IMR-90 (cell line): ENCODE measurements around the gene CHP2. TPM values are rescaled to one million over a fixed set of nuclear protein-coding genes. Genes with fewer than 3 reads are reported as not detected.

Source experiments
- ATAC-seq: fragments of 200-7000 bp; cut with Tn5 transposase; 2 replicates; pipeline ENCODE4 v1.9.1; 2020; ENCODE audit warnings: low read depth, mild to moderate bottlenecking, moderate library complexity
- BruUV-seq: library from RNA; stranded (reverse); fragments of 400-500 nt; replicated peaks from 2 replicates; lab custom pipeline; 2021; lab: Mats Ljungman, UMichigan
- CTCF ChIA-PET: fragments of 300-600 bp; formaldehyde crosslinking; extraction: SDS; loops from one replicate; lab custom pipeline; 2021; ENCODE audit warnings: antibody characterized with exemption; lab: Yijun Ruan, JAX
- POLR2A ChIA-PET: fragments of 300-600 bp; sonication (Branson Sonifier 250); formaldehyde crosslinking; loops from one replicate; lab custom pipeline; 2022; ENCODE audit warnings: antibody characterized with exemption; ENCODE audit not compliant: unreplicated experiment; lab: Charles Lee
- DNase-seq: peaks from one replicate; pipeline ENCODE4 v3.0.0; 2013
- H2AFZ ChIP-seq: replicated peaks from 2 replicates; pipeline ENCODE3; 2013; ENCODE audit warnings: low read length, mild to moderate bottlenecking; ENCODE audit not compliant: poor library complexity
- H2AK5ac ChIP-seq: 2 replicates; pipeline ENCODE4 v1.6.1; 2013; ENCODE audit warnings: low read depth, low read length, inconsistent platforms
- H2AK9ac ChIP-seq: replicated peaks from 2 replicates; pipeline ENCODE3; 2013; ENCODE audit warnings: mild to moderate bottlenecking, low read depth, low read length, moderate library complexity; ENCODE audit not compliant: poor library complexity
- H2BK120ac ChIP-seq: 2 replicates; pipeline ENCODE4 v1.6.1; 2013; ENCODE audit warnings: low read depth, low read length, inconsistent platforms
- H2BK15ac ChIP-seq: 3 replicates; pipeline ENCODE4 v1.6.1; 2013; ENCODE audit warnings: low read depth, low read length, inconsistent platforms
- H2BK20ac ChIP-seq: 2 replicates; pipeline ENCODE4 v1.6.1; 2013; ENCODE audit warnings: low read depth, mild to moderate bottlenecking, inconsistent platforms, low read length, moderate library complexity
- H2BK5ac ChIP-seq: 2 replicates; pipeline ENCODE4 v1.6.1; 2013; ENCODE audit warnings: mild to moderate bottlenecking, low read depth, low read length, inconsistent platforms; ENCODE audit not compliant: poor library complexity, severe bottlenecking
- H3K14ac ChIP-seq: replicated peaks from 2 replicates; pipeline ENCODE4 v1.6.1; 2013; ENCODE audit warnings: low read depth, low read length, inconsistent platforms
- H3K18ac ChIP-seq: 2 replicates; pipeline ENCODE4 v1.6.1; 2013; ENCODE audit warnings: low read depth, low read length, control low read depth
- H3K23ac ChIP-seq: 2 replicates; pipeline ENCODE4 v1.6.1; 2013; ENCODE audit warnings: low read depth, low read length, inconsistent platforms
- H3K27ac ChIP-seq: 2 replicates; pipeline ENCODE4 v1.5.1; 2013; ENCODE audit warnings: mild to moderate bottlenecking, control low read depth, low read length; ENCODE audit not compliant: insufficient read depth
- H3K27me3 ChIP-seq: 2 replicates; pipeline ENCODE4 v1.6.1; 2013; ENCODE audit warnings: low read length; ENCODE audit not compliant: control insufficient read depth, insufficient read depth
- H3K36me3 ChIP-seq: 2 replicates; pipeline ENCODE4 v1.6.1; 2013; ENCODE audit warnings: low read length, mixed read lengths; ENCODE audit not compliant: control insufficient read depth, insufficient read depth
- H3K4ac ChIP-seq: 2 replicates; pipeline ENCODE4 v1.6.1; 2013; ENCODE audit warnings: low read depth, low read length, inconsistent platforms
- H3K4me1 ChIP-seq: 2 replicates; pipeline ENCODE4 v1.6.1; 2013; ENCODE audit warnings: low read length, mixed read lengths; ENCODE audit not compliant: control insufficient read depth, insufficient read depth
- H3K4me2 ChIP-seq: 2 replicates; pipeline ENCODE4 v1.6.1; 2013; ENCODE audit warnings: low read depth, mild to moderate bottlenecking, control low read depth, low read length, moderate library complexity
- H3K4me3 ChIP-seq: 2 replicates; pipeline ENCODE4 v1.5.1; 2013; ENCODE audit warnings: low read depth, mild to moderate bottlenecking, control low read depth, low read length, moderate library complexity; ENCODE audit not compliant: insufficient read depth
- H3K56ac ChIP-seq: 2 replicates; pipeline ENCODE4 v1.6.1; 2013; ENCODE audit warnings: low read length, inconsistent platforms; ENCODE audit not compliant: insufficient read depth; ENCODE audit errors: extremely low read depth
- H3K79me1 ChIP-seq, 2 experiments: 2 replicates each; pipeline ENCODE4 v1.6.1; 2013; ENCODE audit warnings: low read length in 2 of 2, inconsistent platforms in 1 of 2, low read depth in 1 of 2
- H3K9ac ChIP-seq: 2 replicates; pipeline ENCODE4 v1.6.1; 2013; ENCODE audit warnings: low read depth, low read length, control low read depth
- H3K9me1 ChIP-seq: 2 replicates; pipeline ENCODE4 v1.6.1; 2013; ENCODE audit warnings: low read length, inconsistent platforms; ENCODE audit not compliant: insufficient read depth
- H3K9me3 ChIP-seq: 2 replicates; pipeline ENCODE4 v1.6.1; 2013; ENCODE audit warnings: low read length; ENCODE audit not compliant: control insufficient read depth, insufficient read depth
- H4K20me1 ChIP-seq: 2 replicates; pipeline ENCODE4 v1.6.1; 2013; ENCODE audit warnings: low read length, inconsistent platforms; ENCODE audit not compliant: insufficient read depth
- H4K5ac ChIP-seq: 2 replicates; pipeline ENCODE4 v1.6.1; 2013; ENCODE audit warnings: mild to moderate bottlenecking, low read depth, low read length, control low read depth
- H4K8ac ChIP-seq, 2 experiments: 2 replicates each; pipeline ENCODE4 v1.6.1; 2013; ENCODE audit warnings: low read depth in 2 of 2, low read length in 2 of 2, control low read depth in 1 of 2, inconsistent platforms in 1 of 2
- H4K91ac ChIP-seq: 2 replicates; pipeline ENCODE4 v1.6.1; 2013; ENCODE audit warnings: low read depth, low read length, inconsistent platforms; ENCODE audit not compliant: insufficient read depth
- BHLHE40 ChIP-seq: fragments of 150-350 bp; IDR thresholded peaks from 2 replicates; pipeline ENCODE4 v1.6.1; 2016; ENCODE audit warnings: mild to moderate bottlenecking, low read depth, low read length
- CEBPB ChIP-seq: IDR thresholded peaks from 2 replicates; pipeline ENCODE4 v1.6.1; 2012; ENCODE audit warnings: low read depth, low read length, improper control_type of control experiment
- CHD1 ChIP-seq: IDR thresholded peaks from 2 replicates; pipeline ENCODE4 v1.6.1; 2012; ENCODE audit warnings: low read depth, low read length, improper control_type of control experiment
- FOS ChIP-seq: fragments of 150-350 bp; IDR thresholded peaks from 2 replicates; pipeline ENCODE4 v1.6.1; 2016; ENCODE audit warnings: low read depth, low read length
- MAFK ChIP-seq: IDR thresholded peaks from 2 replicates; pipeline ENCODE4 v1.6.1; 2012; ENCODE audit warnings: low read depth, low read length, improper control_type of control experiment
- MAZ ChIP-seq: IDR thresholded peaks from 2 replicates; pipeline ENCODE4 v1.6.1; 2012; ENCODE audit warnings: low read depth, mild to moderate bottlenecking, low read length, improper control_type of control experiment, moderate library complexity, borderline replicate concordance
- MXI1 ChIP-seq: IDR thresholded peaks from 2 replicates; pipeline ENCODE4 v1.6.1; 2012; ENCODE audit warnings: low read depth, mild to moderate bottlenecking, low read length, moderate library complexity, borderline replicate concordance
- NFE2L2 ChIP-seq: fragments of 150-350 bp; IDR thresholded peaks from 2 replicates; pipeline ENCODE4 v1.6.1; 2016; ENCODE audit warnings: low read depth, mild to moderate bottlenecking, low read length
- POLR2A ChIP-seq: IDR thresholded peaks from 2 replicates; pipeline ENCODE4 v1.6.1; 2012; ENCODE audit warnings: mild to moderate bottlenecking, low read depth, low read length
- RAD21 ChIP-seq: IDR thresholded peaks from 2 replicates; pipeline ENCODE4 v1.6.1; 2012; ENCODE audit warnings: low read length, improper control_type of control experiment
- RFX5 ChIP-seq: IDR thresholded peaks from 2 replicates; pipeline ENCODE4 v1.8.0; 2012; ENCODE audit warnings: low read depth, mild to moderate bottlenecking, low read length, moderate library complexity
- SMC3 ChIP-seq: fragments of 150-350 bp; IDR thresholded peaks from 2 replicates; pipeline ENCODE4 v1.6.1; 2016; ENCODE audit warnings: low read depth, mild to moderate bottlenecking, antibody characterized with exemption, low read length, moderate library complexity
- WGBS, 2 experiments: methylation state at CpG; one replicate each; pipeline versions ENCODE4 v1.1.5 to v1.1.7; 2013; ENCODE audit warnings: missing lambda C conversion rate in 2 of 2; ENCODE audit not compliant: insufficient read length in 1 of 2; ENCODE audit errors: extremely low coverage in 2 of 2; 5-methylcytosine and 5-hydroxymethylcytosine counted together
- dilution Hi-C: fragments of 300-500 bp; cut with HindIII; formaldehyde crosslinking; loops from one replicate; pipeline ENCODE4 v1.14.3; 2018; ENCODE audit warnings: low sequenced_read_pairs; ENCODE audit not compliant: unreplicated experiment
- in situ Hi-C: fragments of 300-500 bp; cut with MboI; formaldehyde crosslinking; loops from 3 replicates; pipeline ENCODE4 v1.14.3; 2019; ENCODE audit warnings: low sequenced_read_pairs, inconsistent platforms, mixed read lengths
- intact Hi-C: fragments of 100-400 bp; cut with micrococcal nuclease; formaldehyde crosslinking; loops from 2 replicates; pipeline ENCODE4 v1.10.0; 2022
- polyA plus RNA-seq, 3 experiments: library from polyadenylated mRNA; depleted of rRNA; stranded (reverse); fragments of >200 nt; gene quantifications; 2 replicates each; pipeline ENCODE4 v1.2.3, GENCODE V29; 2012; ENCODE audit warnings: low replicate concordance in 1 of 3
- total RNA-seq: library from RNA; depleted of rRNA; stranded (reverse); fragments of >200 nt; gene quantifications from 2 replicates; pipeline ENCODE4 v1.2.3, GENCODE V29; 2012
- TF ChIP-seq, protein P1 (sequence below): fragments of 150-350 bp; IDR thresholded peaks from 2 replicates; pipeline ENCODE4 v1.6.1; 2017; ENCODE audit warnings: mild to moderate bottlenecking, antibody characterized with exemption, low read length, low read depth
- TF ChIP-seq, protein P2 (sequence below): fragments of 150-350 bp; IDR thresholded peaks from 2 replicates; pipeline ENCODE4 v1.6.1; 2016; ENCODE audit warnings: low read depth, mild to moderate bottlenecking, low read length, moderate library complexity, borderline replicate concordance
- TF ChIP-seq, protein P3 (sequence below): conservative IDR thresholded peaks from 2 replicates; pipeline ENCODE4 v1.5.1; 2012; ENCODE audit warnings: mild to moderate bottlenecking, low read depth, low read length, improper control_type of control experiment

CHP2 gene
- total and polyA plus RNA-seq, 2 of the 4 experiments (the other 2 are of a cell fraction): not detected

DNA sequence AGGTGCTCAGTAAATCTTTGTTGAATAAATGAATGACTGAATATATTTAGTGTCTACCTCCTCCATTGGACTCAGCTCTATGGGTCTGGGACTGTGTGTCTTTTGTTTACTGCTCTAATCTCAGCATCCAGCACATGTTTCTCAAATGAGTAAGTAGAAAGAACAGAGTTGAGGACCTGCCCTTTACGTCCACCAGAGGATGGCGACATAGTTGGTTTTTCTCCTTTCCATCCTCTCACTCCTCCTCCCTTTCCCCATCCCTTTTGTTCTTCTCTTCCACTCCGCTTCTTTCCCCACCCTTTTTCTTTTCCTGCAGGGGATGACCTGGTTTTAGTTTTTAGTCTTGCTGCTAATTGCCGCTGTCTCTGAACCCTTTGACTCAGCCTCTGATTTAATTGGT is 12.1 kb upstream of the CHP2 start:
- no TSS peak for BruUV-seq
- Histone ChIP-seq H3K79me1 (no peaks in the 10 kb centered on the region), H4K91ac (no peak overlapping the region), H3K9me1 (no peaks in the 10 kb centered on the region), H2BK120ac (no peak overlapping the region), H4K8ac (no peak overlapping the region), H2BK15ac (no peak overlapping the region), H3K4me1 (no peaks in the 10 kb centered on the region), H4K20me1 (no peaks in the 10 kb centered on the region), H3K27me3 (peaks cover 2% of the 10 kb centered on the region), H3K4me3 (no peak overlapping the region), H3K56ac (no peak overlapping the region), H3K18ac (no peak overlapping the region), H3K9me3 (no peaks in the 10 kb centered on the region), H2AK9ac (no peak overlapping the region), H2AFZ (no peak overlapping the region), H3K9ac (no peak overlapping the region), H3K4ac (no peak overlapping the region), H2AK5ac (no peak overlapping the region), H3K27ac (no peak overlapping the region), H3K36me3 (no peaks in the 10 kb centered on the region), H3K4me2 (no peak overlapping the region), H2BK20ac (no peak overlapping the region), H2BK5ac (no peak overlapping the region), H3K23ac (no peak overlapping the region), H3K14ac (no peak overlapping the region), H4K5ac (no peak overlapping the region)
- DNase-seq (no peak), ATAC-seq (no peak)
- in situ Hi-C loops: no loop called here
- ChIA-PET CTCF (no interaction called here), POLR2A (no interaction called here)
- dilution Hi-C loops: no loop called here
- WGBS, 2 experiments: 100% methylated on average over 1 of the region's 4 CpGs; no CpG with 5 or more reads in 1 of the 2 experiments
- no peak for TF ChIP-seq BHLHE40
- TF ChIP-seq MAZ: no peak
- no peak for TF ChIP-seq CEBPB
- TF ChIP-seq MAFK: no peak
- TF ChIP-seq, protein P1, sequence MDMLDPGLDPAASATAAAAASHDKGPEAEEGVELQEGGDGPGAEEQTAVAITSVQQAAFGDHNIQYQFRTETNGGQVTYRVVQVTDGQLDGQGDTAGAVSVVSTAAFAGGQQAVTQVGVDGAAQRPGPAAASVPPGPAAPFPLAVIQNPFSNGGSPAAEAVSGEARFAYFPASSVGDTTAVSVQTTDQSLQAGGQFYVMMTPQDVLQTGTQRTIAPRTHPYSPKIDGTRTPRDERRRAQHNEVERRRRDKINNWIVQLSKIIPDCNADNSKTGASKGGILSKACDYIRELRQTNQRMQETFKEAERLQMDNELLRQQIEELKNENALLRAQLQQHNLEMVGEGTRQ: no peak
- no peak for TF ChIP-seq SMC3
- TF ChIP-seq, protein P2, sequence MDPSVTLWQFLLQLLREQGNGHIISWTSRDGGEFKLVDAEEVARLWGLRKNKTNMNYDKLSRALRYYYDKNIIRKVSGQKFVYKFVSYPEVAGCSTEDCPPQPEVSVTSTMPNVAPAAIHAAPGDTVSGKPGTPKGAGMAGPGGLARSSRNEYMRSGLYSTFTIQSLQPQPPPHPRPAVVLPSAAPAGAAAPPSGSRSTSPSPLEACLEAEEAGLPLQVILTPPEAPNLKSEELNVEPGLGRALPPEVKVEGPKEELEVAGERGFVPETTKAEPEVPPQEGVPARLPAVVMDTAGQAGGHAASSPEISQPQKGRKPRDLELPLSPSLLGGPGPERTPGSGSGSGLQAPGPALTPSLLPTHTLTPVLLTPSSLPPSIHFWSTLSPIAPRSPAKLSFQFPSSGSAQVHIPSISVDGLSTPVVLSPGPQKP: no peak
- TF ChIP-seq MXI1: no peak
- no peak for TF ChIP-seq RAD21
- no peak for TF ChIP-seq FOS
- TF ChIP-seq CHD1: no peak
- TF ChIP-seq NFE2L2: no peak
- TF ChIP-seq, protein P3, sequence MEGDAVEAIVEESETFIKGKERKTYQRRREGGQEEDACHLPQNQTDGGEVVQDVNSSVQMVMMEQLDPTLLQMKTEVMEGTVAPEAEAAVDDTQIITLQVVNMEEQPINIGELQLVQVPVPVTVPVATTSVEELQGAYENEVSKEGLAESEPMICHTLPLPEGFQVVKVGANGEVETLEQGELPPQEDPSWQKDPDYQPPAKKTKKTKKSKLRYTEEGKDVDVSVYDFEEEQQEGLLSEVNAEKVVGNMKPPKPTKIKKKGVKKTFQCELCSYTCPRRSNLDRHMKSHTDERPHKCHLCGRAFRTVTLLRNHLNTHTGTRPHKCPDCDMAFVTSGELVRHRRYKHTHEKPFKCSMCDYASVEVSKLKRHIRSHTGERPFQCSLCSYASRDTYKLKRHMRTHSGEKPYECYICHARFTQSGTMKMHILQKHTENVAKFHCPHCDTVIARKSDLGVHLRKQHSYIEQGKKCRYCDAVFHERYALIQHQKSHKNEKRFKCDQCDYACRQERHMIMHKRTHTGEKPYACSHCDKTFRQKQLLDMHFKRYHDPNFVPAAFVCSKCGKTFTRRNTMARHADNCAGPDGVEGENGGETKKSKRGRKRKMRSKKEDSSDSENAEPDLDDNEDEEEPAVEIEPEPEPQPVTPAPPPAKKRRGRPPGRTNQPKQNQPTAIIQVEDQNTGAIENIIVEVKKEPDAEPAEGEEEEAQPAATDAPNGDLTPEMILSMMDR: no peak
- TF ChIP-seq POLR2A: no peak
- TF ChIP-seq RFX5: no peak
- intact Hi-C loops: no loop called here
